H1 (cell line): Measurements from ENCODE around the gene NAXD. TPM values are rescaled to one million over a fixed set of nuclear protein-coding genes. Genes with fewer than 3 reads are reported as not detected.

Experiments
- CTCF ChIA-PET: fragments of 300-600 bp; sonication (Branson Sonifier 250); formaldehyde crosslinking; loops from one replicate; lab custom pipeline; 2021; ENCODE audit not compliant: partially characterized antibody; lab: Charles Lee
- POLR2A ChIA-PET: fragments of 300-600 bp; sonication (Branson Sonifier 250); formaldehyde crosslinking; loops from one replicate; lab custom pipeline; 2021; ENCODE audit warnings: inconsistent platforms; ENCODE audit not compliant: partially characterized antibody; lab: Charles Lee
- DNase-seq, 2 experiments: peaks; one replicate each; pipeline versions ENCODE4 v3.0.0 to v3.0.0-alpha.2; 2010 to 2022; ENCODE audit warnings: low spot score in 2 of 2, low read depth in 1 of 2, mixed read lengths in 1 of 2
- FAIRE-seq: peaks from 2 replicates; lab custom pipeline; 2011; peaks lifted over from hg19 to GRCh38; lab: Jason Lieb, UNC
- H2AFZ ChIP-seq: 2 replicates; pipeline ENCODE4 v1.8.1; 2012; ENCODE audit warnings: low read length, inconsistent platforms
- H2AK5ac ChIP-seq: 2 replicates; pipeline ENCODE4 v1.6.1; 2013; ENCODE audit warnings: low read depth, low read length
- H2BK120ac ChIP-seq: replicated peaks from 2 replicates; pipeline ENCODE3; 2013; ENCODE audit warnings: low read depth, low read length, inconsistent platforms
- H2BK12ac ChIP-seq: 2 replicates; pipeline ENCODE4 v1.6.1; 2013; ENCODE audit warnings: low read depth, low read length
- H2BK15ac ChIP-seq: 2 replicates; pipeline ENCODE4 v1.6.1; 2013; ENCODE audit warnings: low read length
- H2BK20ac ChIP-seq: 2 replicates; pipeline ENCODE4 v1.6.1; 2013; ENCODE audit warnings: low read length
- H2BK5ac ChIP-seq: 2 replicates; pipeline ENCODE4 v1.6.1; 2013; ENCODE audit warnings: low read depth, low read length
- H3K14ac ChIP-seq: 2 replicates; pipeline ENCODE4 v1.6.1; 2013; ENCODE audit warnings: inconsistent platforms; ENCODE audit not compliant: insufficient read length
- H3K18ac ChIP-seq: 2 replicates; pipeline ENCODE4 v1.6.1; 2013; ENCODE audit warnings: low read length; ENCODE audit errors: extremely low read depth
- H3K23ac ChIP-seq: 2 replicates; pipeline ENCODE4 v1.6.1; 2013; ENCODE audit warnings: inconsistent platforms; ENCODE audit not compliant: insufficient read length
- H3K23me2 ChIP-seq: 2 replicates; pipeline ENCODE4 v1.6.1; 2013; ENCODE audit warnings: low read depth, low read length
- H3K27ac ChIP-seq: 2 replicates; pipeline ENCODE4 v1.6.1; 2011; ENCODE audit warnings: low read depth, low read length, inconsistent platforms
- H3K27me3 ChIP-seq, 4 experiments: replicated peaks in 1 of 4; 1 replicate in 1 of 4; 2 replicates in 3 of 4; pipeline versions ENCODE4 v1.6.1 to v1.8.1; 2011 to 2013; ENCODE audit warnings: low read length in 3 of 4, mild to moderate bottlenecking in 3 of 4, inconsistent platforms in 2 of 4, mixed read lengths in 2 of 4, moderate library complexity in 1 of 4; ENCODE audit not compliant: control insufficient read depth in 3 of 4, insufficient read depth in 3 of 4; ENCODE audit errors: extremely low read depth in 1 of 4
- H3K36me3 ChIP-seq, 4 experiments: 2 replicates each; pipeline versions ENCODE4 v1.6.1 to v1.8.1; 2011 to 2013; ENCODE audit warnings: mild to moderate bottlenecking in 4 of 4, low read length in 3 of 4, moderate library complexity in 2 of 4, control low read depth in 1 of 4, inconsistent platforms in 1 of 4; ENCODE audit not compliant: insufficient read depth in 4 of 4, control insufficient read depth in 2 of 4
- H3K4ac ChIP-seq: replicated peaks from 2 replicates; pipeline ENCODE3; 2013; ENCODE audit warnings: low read length, low read depth, mixed read lengths, inconsistent platforms; ENCODE audit not compliant: insufficient read length
- H3K4me1 ChIP-seq, 4 experiments: replicated peaks in 1 of 4; 1 replicate in 1 of 4; 2 replicates in 3 of 4; pipeline versions ENCODE4 v1.6.1 to v1.8.1; 2011 to 2013; ENCODE audit warnings: low read length in 3 of 4, inconsistent platforms in 2 of 4, mixed read lengths in 1 of 4; ENCODE audit not compliant: insufficient read depth in 4 of 4, control insufficient read depth in 3 of 4
- H3K4me2 ChIP-seq, 2 experiments: 2 replicates each; pipeline versions ENCODE4 v1.6.1 to v1.8.1; 2011 to 2013; ENCODE audit warnings: low read depth in 2 of 2, low read length in 2 of 2, control low read depth in 1 of 2, inconsistent platforms in 1 of 2, mild to moderate bottlenecking in 1 of 2; ENCODE audit not compliant: insufficient read depth in 1 of 2
- H3K4me3 ChIP-seq, 4 experiments: fragments of 200-600, 300-600 bp in 1 of 4; sonication (generic), shearing (Covaris generic), sonication (Bioruptor Twin) in 1 of 4; 2 replicates each; pipeline versions ENCODE4 v1.5.1 to v1.8.1; 2011 to 2016; ENCODE audit warnings: low read length in 4 of 4, low read depth in 3 of 4, control low read depth in 2 of 4, inconsistent platforms in 2 of 4, mild to moderate bottlenecking in 2 of 4, mixed read lengths in 1 of 4, moderate library complexity in 1 of 4; ENCODE audit not compliant: insufficient read depth in 2 of 4; ENCODE audit errors: extremely low read depth in 1 of 4
- H3K56ac ChIP-seq: replicated peaks from 2 replicates; pipeline ENCODE3; 2013; ENCODE audit warnings: low read depth, mild to moderate bottlenecking, mixed read lengths, low read length, inconsistent platforms; ENCODE audit not compliant: insufficient read length
- H3K79me1 ChIP-seq: 2 replicates; pipeline ENCODE4 v1.6.1; 2013; ENCODE audit warnings: low read depth, low read length, control low read depth
- H3K79me2 ChIP-seq, 2 experiments: 2 replicates each; pipeline versions ENCODE4 v1.6.1 to v1.8.1; 2012 to 2013; ENCODE audit warnings: low read length in 2 of 2, mild to moderate bottlenecking in 2 of 2, inconsistent platforms in 1 of 2; ENCODE audit not compliant: insufficient read depth in 2 of 2, control insufficient read depth in 1 of 2
- H3K9ac ChIP-seq, 4 experiments: replicated peaks in 1 of 4; 1 replicate in 1 of 4; 2 replicates in 3 of 4; pipeline versions ENCODE4 v1.6.1 to v1.8.1; 2011 to 2013; ENCODE audit warnings: low read depth in 3 of 4, low read length in 3 of 4, control low read depth in 2 of 4, mild to moderate bottlenecking in 2 of 4, moderate library complexity in 2 of 4, inconsistent platforms in 1 of 4; ENCODE audit errors: extremely low read depth in 1 of 4
- H3K9me3 ChIP-seq, 2 experiments: 2 replicates each; pipeline versions ENCODE4 v1.6.1 to v1.8.1; 2012 to 2013; ENCODE audit warnings: mild to moderate bottlenecking in 2 of 2, moderate library complexity in 2 of 2, control low read depth in 1 of 2, inconsistent platforms in 1 of 2, low read depth in 1 of 2, low read length in 1 of 2, mixed read lengths in 1 of 2; ENCODE audit not compliant: insufficient read depth in 2 of 2
- H4K20me1 ChIP-seq, 2 experiments: replicated peaks in 1 of 2; 2 replicates each; pipeline versions ENCODE3 to v1.8.1; 2011 to 2013; ENCODE audit warnings: inconsistent platforms in 2 of 2, low read length in 2 of 2, mild to moderate bottlenecking in 1 of 2; ENCODE audit not compliant: insufficient read depth in 2 of 2, control insufficient read depth in 1 of 2
- H4K5ac ChIP-seq: 2 replicates; pipeline ENCODE4 v1.6.1; 2013; ENCODE audit warnings: low read length, low read depth, mixed read lengths, inconsistent platforms; ENCODE audit not compliant: insufficient read length
- H4K8ac ChIP-seq: 2 replicates; pipeline ENCODE4 v1.8.0; 2013; ENCODE audit warnings: mild to moderate bottlenecking, moderate library complexity, low read length, inconsistent platforms; ENCODE audit not compliant: insufficient read depth; ENCODE audit errors: extremely low read depth
- H4K91ac ChIP-seq: replicated peaks from 2 replicates; pipeline ENCODE3; 2013; ENCODE audit warnings: low read length, mixed read lengths, inconsistent platforms; ENCODE audit not compliant: insufficient read length
- CHD1 ChIP-seq: IDR thresholded peaks from 2 replicates; pipeline ENCODE4 v1.6.1; 2012; ENCODE audit warnings: low read depth, low read length, improper control_type of control experiment
- EZH2 ChIP-seq: fragments of 200-600 bp; sonication (generic); IDR thresholded peaks from 2 replicates; pipeline ENCODE4 v1.7.1; 2012; ENCODE audit warnings: low read depth, mild to moderate bottlenecking, moderate library complexity, low read length, inconsistent platforms; ENCODE audit not compliant: severe bottlenecking
- KDM5A ChIP-seq: fragments of 200-600 bp; IDR thresholded peaks from 2 replicates; pipeline ENCODE4 v1.7.1; 2012; ENCODE audit warnings: mild to moderate bottlenecking, low read length, inconsistent platforms, mixed read lengths
- RAD21 ChIP-seq, 2 experiments: IDR thresholded peaks in 1 of 2; conservative IDR thresholded peaks in 1 of 2; 2 replicates each; pipeline ENCODE4 v1.6.1; 2011; ENCODE audit warnings: low read depth in 2 of 2, low read length in 2 of 2, improper control_type of control experiment in 1 of 2, inconsistent platforms in 1 of 2, mild to moderate bottlenecking in 1 of 2, moderate library complexity in 1 of 2
- RBBP5 ChIP-seq: IDR thresholded peaks from 2 replicates; pipeline ENCODE4 v1.7.1; 2012; ENCODE audit warnings: low read depth, mild to moderate bottlenecking, inconsistent platforms, low read length, moderate library complexity, borderline replicate concordance
- SP2 ChIP-seq: IDR thresholded peaks from 2 replicates; pipeline ENCODE4 v1.6.1; 2012; ENCODE audit warnings: mild to moderate bottlenecking, low read length, inconsistent platforms
- WGBS, 2 experiments: shearing (Covaris generic) in 1 of 2; methylation state at CpG; one replicate each; pipeline versions ENCODE4 v1.1.6 to v1.1.7; 2013 to 2015; ENCODE audit warnings: low lambda C conversion rate in 2 of 2, mixed read lengths in 2 of 2, inconsistent platforms in 1 of 2, low coverage in 1 of 2, missing lambda C conversion rate in 1 of 2; ENCODE audit not compliant: insufficient replicate concordance in 2 of 2, insufficient coverage in 1 of 2, insufficient read length in 1 of 2; ENCODE audit errors: extremely low coverage in 1 of 2, missing lambda C conversion rate in 1 of 2; 5-methylcytosine and 5-hydroxymethylcytosine counted together
- polyA plus RNA-seq, 7 experiments: library from polyadenylated mRNA; depleted of rRNA in 3 of 7; stranded (reverse) in 5 of 7; unstranded in 2 of 7; fragments of >200 nt in 5 of 7; fragments of 200-250 nt in 2 of 7; gene quantifications; 1 replicate in 5 of 7; 2 replicates in 1 of 7; 4 replicates in 1 of 7; pipeline versions ENCODE4 v1.2.1 to v1.2.3, GENCODE V29; 2011 to 2013; ENCODE audit warnings: missing spikeins in 2 of 7, mixed read lengths in 2 of 7
- total RNA-seq: library from RNA; stranded (reverse); fragmentation: NEBNext Ultra II Directional; extraction: Animal tissue kit (Norgen Biotek cat#: 25700); gene quantifications from 2 replicates; pipeline ENCODE4 v1.2.1, GENCODE V29; 2021

Gene NAXD
- total and polyA plus RNA-seq, 2 of the 8 experiments (the other 6 are each of a cell fraction or from before 2014, with no cell fraction given): 25.4 to 35.5 TPM

DNA sequence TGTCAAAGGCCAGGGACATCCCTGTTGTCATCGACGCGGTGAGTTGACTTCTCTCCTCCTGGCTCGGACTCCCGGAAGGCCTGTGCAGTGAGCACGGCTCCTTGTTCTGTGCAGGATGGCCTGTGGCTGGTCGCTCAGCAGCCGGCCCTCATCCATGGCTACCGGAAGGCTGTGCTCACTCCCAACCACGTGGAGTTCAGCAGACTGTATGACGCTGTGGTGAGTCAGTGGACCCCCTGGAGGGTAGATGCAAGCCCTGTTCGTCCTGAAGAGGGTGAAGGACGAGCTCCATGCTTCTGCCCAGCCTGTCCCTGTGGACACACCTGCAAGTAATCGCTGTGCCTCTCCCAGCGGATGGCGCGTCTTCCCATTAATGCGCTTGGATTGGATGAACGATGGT lies 19.2 kb downstream of the NAXD start:
- H3K27me3 ChIP-seq: no peaks in the 10 kb centered on the region
- H3K79me2 ChIP-seq: peaks cover 0 to 24% of the 10 kb centered on the region in 2 experiments; a peak in 2 of 4 replicates
- no peak overlapping the region for H2BK12ac ChIP-seq
- POLR2A ChIA-PET: interaction anchor here (1.2 to 1.5 kb wide), 2 partner anchors 10 to 78 kb away, joined by 3 read pairs; no protein-coding TSS in a partner anchor
- TF ChIP-seq RAD21 (IDR thresholded peaks at IDR 0.05 in 1 of 2, conservative IDR thresholded peaks at IDR 0.05 in 1 of 2; ENCODE audit: low read depth in 2 of 2, low read length in 2 of 2): no peak
- no peak for TF ChIP-seq RBBP5
- TF ChIP-seq SP2: no peak
- no peak for TF ChIP-seq CHD1
- TF ChIP-seq KDM5A: no peak
- TF ChIP-seq EZH2: no peak
- 95% methylated on average over 19 of the region's 19 CpGs; no CpG with 5 or more reads in 1 of the 2 experiments for WGBS, 2 experiments
- H3K9me3 ChIP-seq: no peaks in the 10 kb centered on the region
- H3K9ac ChIP-seq: no peak overlapping the region
- peaks cover 5% of the 10 kb centered on the region; the same call in 1 of the 2 replicates for H3K79me1 ChIP-seq
- H4K91ac ChIP-seq: no peak overlapping the region
- CTCF ChIA-PET: interaction anchor here (1.6 kb wide), 1 partner anchor 38 kb away, joined by 4 read pairs; no protein-coding TSS in a partner anchor
- no peak overlapping the region for H3K18ac ChIP-seq
- H3K4ac ChIP-seq: no peak overlapping the region
- H2BK5ac ChIP-seq: no peak overlapping the region
- H3K36me3 ChIP-seq: peaks cover 8 to 35% (median 26%) of the 10 kb centered on the region in 4 experiments; a peak in 7 of 8 replicates
- H2BK20ac ChIP-seq: no peak overlapping the region
- no peak overlapping the region for H3K23ac ChIP-seq
- H2AFZ ChIP-seq: no peak overlapping the region
- no peak overlapping the region for H3K14ac ChIP-seq
- no peak overlapping the region for H4K8ac ChIP-seq
- no peak for DNase-seq
- no peak overlapping the region for H2BK15ac ChIP-seq
- H3K4me1 ChIP-seq: no peaks in the 10 kb centered on the region
- H3K27ac ChIP-seq: no peak overlapping the region
- no peak overlapping the region for H3K4me2 ChIP-seq
- H4K20me1 ChIP-seq: peaks cover 7 to 25% of the 10 kb centered on the region in 2 experiments
- H2BK120ac ChIP-seq: no peak overlapping the region
- FAIRE-seq: no peak
- H3K56ac ChIP-seq: no peak overlapping the region
- no peak overlapping the region for H2AK5ac ChIP-seq
- H3K23me2 ChIP-seq: no peaks in the 10 kb centered on the region
- H3K4me3 ChIP-seq: no peak overlapping the region
- H4K5ac ChIP-seq: no peak overlapping the region
